AG09309 (cell line): ENCODE data around the gene C1GALT1C1L.

Source experiments
- DNase-seq: peaks from one replicate; pipeline ENCODE4 v3.0.0-alpha.2; 2010; ENCODE audit warnings: low read depth
- H3K4me3 ChIP-seq: 2 replicates; pipeline ENCODE4 v1.5.1; 2011; ENCODE audit warnings: mild to moderate bottlenecking, low read depth, low read length, moderate library complexity; ENCODE audit not compliant: control insufficient read depth
- CTCF ChIP-seq: IDR thresholded peaks from 2 replicates; pipeline ENCODE4 v1.5.1; 2011; ENCODE audit warnings: mild to moderate bottlenecking, low read depth, low read length, inconsistent platforms; ENCODE audit not compliant: insufficient read depth, control insufficient read depth; ENCODE audit errors: missing control alignments

Gene C1GALT1C1L

GRCh38 chr2:43714164-43714563 is 37.9 kb upstream of the C1GALT1C1L start:
- TF ChIP-seq CTCF, result no peak
- H3K4me3 ChIP-seq, result no peak overlapping the region
- DNase-seq, result peak; percentile 29

DNA sequence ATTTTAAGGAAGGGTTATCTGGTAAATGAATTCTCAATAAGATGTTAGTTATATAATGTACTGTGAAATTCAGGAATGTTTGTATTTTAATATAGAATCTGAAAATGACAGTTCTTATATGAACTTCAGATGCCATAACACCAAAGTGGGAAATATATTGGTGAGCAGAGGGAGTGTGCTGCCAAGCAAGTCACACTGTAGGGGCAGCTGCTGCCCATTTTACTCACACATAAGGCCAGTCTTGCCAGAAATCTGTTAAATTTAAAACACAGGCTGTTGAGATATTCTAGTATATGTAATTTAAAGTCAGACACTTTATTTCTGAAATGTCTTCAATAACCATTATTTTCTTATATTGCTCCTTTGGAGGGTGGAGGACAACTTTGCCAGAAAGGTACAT is 34.6 kb upstream of the C1GALT1C1L start:
- no peak for DNase-seq
- no peak overlapping the region for H3K4me3 ChIP-seq
- no peak for TF ChIP-seq CTCF

DNA sequence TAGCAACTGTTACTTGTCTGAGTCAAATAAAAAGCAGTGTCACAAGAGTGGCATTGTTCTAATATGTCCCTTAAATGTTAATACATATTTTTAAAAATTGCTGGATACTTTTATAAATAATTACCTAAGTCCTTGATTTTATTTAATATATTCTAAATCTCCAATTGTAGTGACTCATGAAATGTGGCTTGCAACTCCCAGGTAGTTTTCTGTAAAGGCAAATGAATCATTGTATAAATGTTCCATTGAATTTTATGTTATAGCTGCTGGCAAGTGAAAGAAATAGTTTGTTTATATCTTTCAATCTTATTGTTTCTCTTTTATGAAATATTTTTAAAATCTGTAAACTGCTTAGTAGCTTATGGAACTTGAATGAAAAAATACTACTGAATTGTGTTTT is 32.7 kb upstream of the C1GALT1C1L start:
- no peak overlapping the region for H3K4me3 ChIP-seq
- TF ChIP-seq CTCF, result no peak
- no peak for DNase-seq

DNA sequence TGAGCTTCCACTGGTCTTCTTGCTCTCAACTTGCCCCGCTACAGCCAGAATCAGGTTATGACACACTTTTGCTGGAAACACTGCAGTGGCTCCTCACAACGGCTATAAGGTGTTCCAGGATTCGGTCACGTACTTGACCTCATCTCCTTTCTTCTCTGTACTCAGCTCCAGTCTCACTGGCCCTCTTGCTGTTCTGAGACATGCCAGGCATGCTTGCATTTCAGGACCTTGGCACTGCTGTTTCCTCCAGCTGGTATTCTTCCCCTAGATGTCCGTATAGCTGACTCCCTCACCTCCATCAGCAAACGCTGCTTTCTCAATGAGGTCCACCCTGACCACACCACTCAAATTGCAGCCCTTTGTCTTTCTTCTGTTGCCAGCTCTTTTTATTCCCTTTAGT is 31.9 kb upstream of the C1GALT1C1L start:
- TF ChIP-seq CTCF, result no peak
- no peak for DNase-seq
- H3K4me3 ChIP-seq, result no peak overlapping the region

GRCh38 chr2:43707255-43708015 is 31.2 kb upstream of the C1GALT1C1L start:
- peak; percentile 71 for DNase-seq
- no peak overlapping the region for H3K4me3 ChIP-seq
- no peak for TF ChIP-seq CTCF

GRCh38 chr2:43701111-43701510 is 24.9 kb upstream of the C1GALT1C1L start:
- H3K4me3 ChIP-seq, result no peak overlapping the region
- DNase-seq, result no peak
- no peak for TF ChIP-seq CTCF
